HG03135 (cell line): ENCODE data around the gene RIMS3.

Source experiments
- ATAC-seq: cut with Tn5 transposase; IDR thresholded peaks from one replicate; pipeline ENCODE4 v1.9.1; 2021; ENCODE audit warnings: mild to moderate bottlenecking, moderate library complexity; ENCODE audit not compliant: unreplicated experiment

Gene RIMS3

DNA sequence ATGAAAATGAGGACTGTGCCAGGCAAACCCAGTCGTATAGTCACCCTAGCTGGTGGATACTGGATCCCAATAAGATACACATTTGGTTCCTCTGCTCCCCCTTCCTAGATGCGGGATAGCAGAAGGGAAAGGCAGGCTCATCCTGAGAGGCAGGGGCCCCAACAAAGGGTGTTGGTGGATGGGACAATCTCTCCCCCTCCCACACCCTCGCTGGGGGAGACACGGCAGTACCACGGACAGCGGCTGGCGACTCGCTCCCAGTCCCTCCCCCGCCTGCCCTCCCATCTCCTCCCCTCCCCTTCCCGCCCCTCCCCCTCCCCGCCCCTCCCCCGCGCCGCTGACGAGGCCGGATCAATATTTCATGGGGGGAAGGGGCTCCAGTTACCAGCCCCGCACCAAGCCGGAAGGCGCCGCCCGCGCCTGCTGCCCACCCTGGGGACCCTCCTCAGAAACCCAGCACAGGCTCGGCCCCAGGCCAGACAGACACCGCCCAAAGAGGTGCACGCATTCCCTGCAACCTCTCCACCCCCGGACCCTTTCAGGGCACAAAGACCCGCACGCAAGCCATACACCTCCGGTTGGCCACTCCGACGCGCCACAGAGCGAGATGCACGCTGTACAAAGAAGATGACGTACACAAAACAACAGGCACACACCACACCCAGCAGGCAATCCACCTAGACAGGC lies 11.5 kb downstream of the RIMS3 start:
- no peak for ATAC-seq

DNA sequence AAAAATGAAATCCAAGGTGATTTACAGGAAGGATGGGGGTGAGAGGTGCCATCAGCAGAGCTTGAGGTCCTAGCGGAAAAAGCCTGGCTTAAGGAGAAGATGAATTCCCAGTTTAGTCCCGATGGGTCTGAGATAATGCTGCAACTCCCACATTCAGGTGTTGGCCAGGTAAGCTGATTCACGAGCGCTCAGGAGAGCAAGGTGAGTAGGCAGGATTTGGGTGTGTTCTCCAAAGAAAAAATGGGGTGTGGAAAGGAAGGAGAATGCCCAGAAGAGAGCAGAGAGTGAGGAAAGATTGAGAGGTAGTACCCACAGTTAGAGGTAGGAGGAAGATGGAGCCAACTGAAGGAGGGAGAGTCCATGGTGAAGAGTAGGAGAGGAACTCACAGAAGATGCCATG lies 12.5 kb downstream of the RIMS3 start:
- ATAC-seq: no peak

DNA sequence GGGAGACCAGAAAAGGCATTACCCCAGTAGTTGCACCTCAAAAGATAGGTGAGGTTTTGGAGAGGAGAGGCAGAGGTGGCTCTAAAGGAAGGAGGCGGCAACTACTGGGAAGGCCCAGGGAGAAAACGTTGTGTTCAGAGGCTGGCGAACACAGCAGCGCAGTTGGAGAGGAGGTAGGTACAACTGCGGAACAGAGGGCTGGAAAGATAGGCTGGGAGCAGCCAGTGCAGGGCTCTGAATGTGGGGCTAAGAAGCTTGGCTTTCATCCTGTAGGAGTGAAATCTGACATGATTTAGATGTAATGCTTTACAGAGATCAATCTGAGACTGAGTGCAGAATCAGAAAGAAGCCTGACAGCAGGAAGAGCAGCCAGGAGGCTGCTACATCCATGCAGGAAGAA lies 13.0 kb downstream of the RIMS3 start:
- ATAC-seq: no peak

DNA sequence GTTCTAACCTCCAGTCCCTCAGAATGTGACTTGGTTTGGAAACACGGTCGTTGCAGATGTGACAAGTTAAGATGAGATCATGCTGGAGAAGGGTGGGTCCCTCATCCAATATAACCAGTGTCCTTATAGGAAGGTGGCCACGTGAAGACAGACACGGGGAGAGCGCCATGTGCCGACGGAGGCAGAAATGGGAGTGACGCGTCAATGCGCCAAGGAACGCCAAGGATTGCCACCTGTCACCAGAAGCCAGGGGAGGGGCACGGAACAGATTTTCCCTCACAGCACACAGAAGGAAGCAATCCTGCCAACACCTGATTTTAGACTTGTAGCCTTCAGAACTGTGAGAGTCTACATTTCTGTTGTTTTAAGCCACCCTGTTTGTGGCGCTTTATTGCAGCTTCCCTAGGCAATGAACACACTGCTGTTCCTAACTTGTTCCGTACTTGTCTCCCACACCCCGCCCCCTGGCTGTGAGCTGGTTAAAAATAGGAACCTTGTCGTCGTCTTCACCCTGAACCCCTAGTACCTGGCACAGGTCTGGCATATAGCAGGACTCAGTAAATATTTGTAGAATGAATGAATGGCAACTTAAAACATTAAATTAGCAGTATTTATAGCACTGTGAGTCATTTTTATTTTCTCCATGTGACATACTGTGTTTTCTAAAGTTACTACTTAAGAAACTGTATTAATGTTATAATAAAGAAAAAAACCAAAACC lies 14.2 kb downstream of the RIMS3 start:
- ATAC-seq: no peak

DNA sequence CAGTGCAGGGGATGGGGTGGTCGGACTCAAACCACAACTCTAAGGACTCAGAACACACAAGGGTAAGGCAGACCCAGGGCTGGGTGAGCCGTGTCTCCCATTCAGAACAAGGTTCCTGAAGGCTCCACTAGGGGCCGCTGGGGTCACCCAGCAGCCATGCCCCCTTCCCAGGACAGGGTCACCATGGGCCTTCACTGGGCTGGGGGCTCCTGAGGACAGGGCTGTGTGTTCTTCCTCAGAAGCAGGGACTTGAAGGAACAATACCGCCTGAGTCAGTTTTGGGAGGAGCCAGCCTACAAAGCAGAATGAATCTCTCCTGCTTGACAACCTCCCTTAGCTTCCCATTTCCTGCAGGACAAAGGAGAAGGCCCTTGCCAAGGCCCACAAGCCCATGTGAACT lies 15.4 kb downstream of the RIMS3 start:
- no peak for ATAC-seq

DNA sequence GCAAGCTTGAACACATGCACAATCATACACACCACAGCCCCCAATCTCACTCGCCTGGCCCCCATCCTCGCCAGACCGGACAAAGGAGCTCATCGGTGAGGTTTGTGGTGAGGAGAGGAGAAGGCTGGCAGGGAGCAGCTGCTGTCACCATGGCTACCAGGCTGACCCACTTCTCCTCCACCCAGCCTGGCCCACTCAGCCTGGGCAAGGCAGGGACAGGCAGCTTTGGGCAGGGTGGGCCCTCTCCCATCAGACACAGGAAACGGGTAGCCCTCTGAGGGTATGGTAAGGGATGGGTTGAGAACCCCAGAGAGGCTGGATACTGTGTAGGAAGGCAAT lies 15.9 kb downstream of the RIMS3 start:
- no peak for ATAC-seq

DNA sequence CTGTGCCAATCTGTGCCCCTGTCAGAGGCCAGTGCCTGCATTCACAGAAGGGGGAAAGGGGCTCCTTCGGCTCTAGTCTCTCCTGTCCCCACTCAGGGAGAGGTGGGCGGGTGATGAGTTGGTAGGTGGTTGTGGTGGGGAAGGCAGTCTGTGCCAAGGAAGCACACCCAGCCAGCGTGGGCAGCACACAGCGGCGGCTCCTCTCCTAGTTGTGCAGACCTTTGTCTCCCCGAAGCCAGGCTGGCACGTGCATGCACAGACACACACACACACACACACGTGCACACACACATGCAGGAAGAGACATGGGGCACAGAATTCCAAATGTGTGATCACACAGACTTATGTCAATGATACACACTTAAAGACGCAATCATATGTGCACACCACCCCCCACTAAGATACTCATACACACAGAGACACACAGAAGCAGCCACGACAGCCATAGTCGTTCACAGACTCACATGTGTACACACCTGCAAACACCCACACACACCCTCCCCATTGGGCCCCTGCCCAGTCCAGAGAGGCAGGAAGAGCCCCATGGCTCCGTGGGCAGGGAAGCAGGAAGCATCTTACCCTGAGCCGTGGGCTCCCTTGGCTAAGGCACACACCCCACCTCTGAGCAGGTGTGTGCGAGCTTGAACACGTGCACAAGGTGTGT lies 16.4 kb downstream of the RIMS3 start:
- no peak for ATAC-seq

DNA sequence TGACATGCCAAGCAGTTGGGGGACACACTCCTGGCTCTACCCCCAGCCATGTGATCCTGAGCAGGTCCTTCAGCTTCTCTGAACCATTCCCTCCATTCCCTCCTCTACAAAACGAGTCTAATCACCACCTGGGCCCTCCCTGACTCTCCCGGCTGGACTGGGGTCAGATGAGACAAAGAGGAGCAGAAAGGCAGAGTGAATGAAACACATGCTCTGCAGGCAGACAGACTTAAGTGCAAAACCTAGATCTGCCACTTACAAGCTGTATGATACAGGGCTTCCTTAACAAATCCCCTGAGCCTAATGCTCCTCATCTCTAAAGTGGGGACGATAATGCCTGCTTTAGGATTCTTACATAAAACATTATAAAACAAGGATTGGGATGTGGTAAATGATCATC lies 17.3 kb downstream of the RIMS3 start:
- ATAC-seq: no peak

DNA sequence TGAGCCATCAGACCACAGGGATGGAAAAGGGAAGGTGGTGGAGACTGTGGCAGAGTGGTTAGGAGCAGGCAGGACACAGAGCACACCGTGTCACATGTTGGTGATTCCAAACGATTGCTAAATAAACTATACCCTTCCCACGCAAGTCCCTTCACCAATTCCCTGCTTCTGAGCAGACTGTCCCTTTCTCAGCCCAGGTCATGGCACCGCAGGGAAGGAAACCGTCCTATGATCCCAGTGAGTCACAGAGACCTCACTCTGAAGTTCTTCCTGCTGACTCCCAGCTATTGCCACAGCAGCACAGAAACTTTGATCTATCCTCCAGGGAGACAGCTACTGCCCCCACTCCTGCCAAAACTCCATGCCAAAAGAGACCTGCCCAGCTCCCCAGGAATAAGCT lies 19.2 kb downstream of the RIMS3 start:
- ATAC-seq: no peak

DNA sequence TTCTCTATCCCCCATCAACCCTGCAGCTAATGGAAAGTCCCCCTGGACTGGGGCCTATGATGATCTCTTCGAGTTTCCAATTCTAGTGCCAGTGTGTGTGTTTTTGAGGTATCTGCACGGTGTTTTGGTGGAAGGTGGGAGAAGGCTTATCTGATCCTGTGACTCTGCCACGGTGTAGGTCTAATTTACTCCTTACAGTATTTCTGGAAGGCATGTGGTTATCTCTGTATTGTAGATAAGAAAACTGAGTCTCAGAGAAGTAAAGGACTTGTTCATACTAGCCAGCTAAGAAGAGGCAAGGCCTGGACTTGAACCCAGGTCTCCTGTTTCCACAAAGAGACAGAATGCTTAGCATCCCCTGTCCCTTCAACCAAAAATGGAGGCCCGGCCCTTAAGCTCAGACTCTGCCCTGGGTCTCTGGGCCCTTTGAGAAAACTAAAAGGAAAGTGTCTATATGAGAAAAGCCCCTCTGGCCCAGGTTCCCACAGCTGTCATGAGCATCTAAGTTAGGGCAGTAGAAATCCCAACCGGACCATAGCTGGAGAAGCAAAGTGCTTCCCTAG lies 20.3 kb downstream of the RIMS3 start:
- ATAC-seq: no peak

DNA sequence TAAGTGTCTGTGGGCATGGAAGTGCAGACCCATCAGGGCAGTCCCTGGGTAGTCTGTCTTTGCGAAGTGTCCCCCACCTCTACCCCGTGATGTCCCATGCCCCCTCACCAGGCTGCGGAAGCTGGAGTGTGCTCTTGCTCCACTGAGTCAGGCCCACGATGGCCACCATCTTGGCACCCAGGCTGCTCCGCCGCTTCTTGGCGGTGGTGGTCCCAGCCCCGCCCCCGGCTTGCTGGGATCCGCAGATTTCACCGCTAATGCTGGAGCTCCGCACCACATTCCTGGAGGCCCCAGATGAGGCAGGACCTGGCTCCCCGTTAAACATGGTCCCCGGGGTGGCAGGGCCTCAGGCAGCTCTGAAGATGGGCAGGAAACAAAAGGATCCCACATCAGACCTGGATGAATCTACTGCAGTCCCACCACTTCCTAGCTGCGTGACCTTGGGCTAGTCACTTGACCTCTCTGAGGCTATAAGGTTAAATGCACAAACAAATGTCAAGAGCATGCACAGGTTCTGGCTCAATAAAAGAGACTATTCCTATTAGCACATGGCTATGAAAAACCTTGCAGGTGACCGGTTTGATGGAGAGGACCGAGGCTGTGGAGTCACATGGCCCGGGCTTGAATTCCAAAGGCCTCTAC lies 23.8 kb downstream of the RIMS3 start:
- ATAC-seq: no peak

DNA sequence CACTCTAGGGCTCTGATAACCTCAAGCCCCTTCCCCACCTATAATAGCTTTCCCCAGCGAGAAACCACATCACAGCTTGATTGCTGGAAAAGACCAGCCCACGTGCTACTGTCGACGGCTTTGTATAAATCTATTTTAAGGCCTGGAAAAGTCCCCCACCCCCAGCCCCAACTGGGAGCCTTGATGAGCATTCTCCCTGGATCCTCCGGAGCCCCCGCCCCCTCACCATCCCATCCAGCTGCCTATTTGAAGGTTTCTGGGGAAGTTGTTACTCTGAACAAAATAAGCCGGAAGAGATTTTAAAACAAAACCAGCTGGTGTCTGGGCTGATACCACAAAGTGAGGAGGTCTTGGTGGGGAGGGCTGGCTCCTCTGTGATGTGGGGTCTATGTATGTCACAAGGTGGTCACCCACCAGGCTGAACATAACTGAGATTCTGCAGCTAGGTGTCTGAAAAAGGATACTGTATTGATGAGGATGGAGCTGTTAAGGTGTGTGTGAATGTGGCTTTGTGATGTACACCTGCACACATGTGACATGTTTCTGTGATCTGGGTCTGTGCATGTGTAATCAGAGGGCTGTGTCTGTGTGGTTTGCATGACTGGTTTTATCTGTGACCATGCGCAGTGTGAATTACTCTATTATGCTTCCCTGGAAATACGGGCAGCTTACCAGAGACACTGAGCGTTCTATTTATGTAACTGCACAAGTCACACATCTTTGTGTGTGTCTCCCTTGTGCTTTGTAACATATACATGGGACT lies 25.0 kb downstream of the RIMS3 start:
- no peak for ATAC-seq

DNA sequence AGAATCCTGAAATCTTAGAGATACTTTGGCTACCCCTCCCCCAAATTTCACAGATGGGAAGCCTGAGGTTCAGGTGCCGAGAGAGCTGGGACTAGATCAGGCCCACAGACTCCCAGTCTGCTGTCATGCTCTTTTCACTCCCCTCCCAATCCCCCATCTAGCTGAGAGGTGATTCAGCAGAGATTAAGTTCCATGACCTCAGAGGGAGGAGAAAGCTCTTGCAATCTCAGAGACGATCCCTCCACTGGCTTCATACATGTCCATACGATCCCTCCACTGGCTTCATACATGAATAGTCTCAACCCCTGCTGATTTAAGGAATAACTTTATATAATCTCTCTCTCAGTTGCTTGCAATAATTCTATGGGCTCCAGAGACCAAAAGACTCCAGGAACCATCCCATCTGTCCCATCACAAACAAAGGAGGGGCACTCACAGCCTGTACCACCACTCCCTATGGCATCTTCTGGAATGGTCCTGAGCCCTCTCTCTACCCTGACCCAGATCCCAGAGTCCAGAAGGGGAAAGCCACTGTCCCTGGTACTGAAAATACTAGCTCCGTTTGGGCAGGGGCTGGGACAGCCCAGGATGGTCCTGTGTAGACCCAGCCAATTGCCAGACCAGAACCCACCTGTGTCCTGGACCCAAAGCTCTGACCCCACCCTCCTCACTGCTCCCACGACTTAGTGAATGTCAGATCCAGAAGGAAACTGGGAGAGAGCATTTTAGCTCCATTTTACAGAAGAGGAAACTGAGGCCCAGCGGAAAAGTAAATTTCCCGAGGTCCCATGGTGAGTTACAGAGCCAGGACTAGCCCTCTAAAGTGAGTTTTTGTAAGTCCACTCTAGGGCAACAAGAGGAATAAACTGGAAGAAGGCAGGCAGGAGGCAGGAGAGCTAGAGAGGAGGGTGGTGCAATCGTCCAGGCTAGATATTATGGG lies 27.1 kb downstream of the RIMS3 start:
- no peak for ATAC-seq

DNA sequence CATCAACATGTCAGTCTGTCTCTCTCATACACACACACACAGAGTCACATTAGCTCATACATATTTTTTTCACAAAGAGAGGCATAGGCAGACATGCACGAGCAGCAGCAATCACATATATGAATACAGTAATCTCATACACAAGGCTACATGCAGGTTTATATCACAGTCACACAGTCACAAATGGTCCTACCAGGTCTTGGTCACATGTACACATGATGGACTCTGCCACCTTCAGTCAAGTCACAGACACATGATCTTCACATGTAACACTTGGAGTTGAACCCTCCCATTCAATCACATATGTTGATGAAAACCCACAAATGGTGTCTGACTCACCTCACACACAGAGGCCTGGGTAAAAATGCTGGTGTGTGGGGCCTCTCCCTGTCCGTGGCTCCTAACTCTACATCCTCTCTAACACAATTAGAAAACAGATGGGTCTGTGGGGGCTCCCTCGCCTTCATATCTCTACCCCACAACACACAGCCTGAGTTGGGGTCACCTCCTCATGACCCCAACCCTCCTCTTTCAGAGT lies 27.9 kb downstream of the RIMS3 start:
- ATAC-seq: no peak

DNA sequence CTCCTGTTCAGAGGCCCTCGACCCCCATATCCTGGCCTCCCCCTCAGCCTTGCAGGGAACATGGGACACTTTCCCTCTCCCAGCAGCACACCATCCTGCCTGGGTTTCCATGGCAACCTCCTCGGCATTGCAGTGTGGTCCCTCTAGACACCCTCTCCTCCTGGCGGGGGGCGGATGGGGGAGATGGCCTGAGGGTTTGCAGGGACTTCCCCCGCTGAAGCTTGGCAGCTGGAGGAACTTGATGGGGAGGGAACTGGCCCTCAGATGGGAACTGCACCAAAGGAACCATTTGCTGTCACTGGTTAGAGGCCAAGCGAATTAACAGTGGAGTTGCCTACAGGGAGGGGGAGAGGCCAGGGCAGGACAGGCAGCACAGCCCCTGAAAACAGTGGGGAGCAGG lies 28.7 kb downstream of the RIMS3 start:
- ATAC-seq: no peak

DNA sequence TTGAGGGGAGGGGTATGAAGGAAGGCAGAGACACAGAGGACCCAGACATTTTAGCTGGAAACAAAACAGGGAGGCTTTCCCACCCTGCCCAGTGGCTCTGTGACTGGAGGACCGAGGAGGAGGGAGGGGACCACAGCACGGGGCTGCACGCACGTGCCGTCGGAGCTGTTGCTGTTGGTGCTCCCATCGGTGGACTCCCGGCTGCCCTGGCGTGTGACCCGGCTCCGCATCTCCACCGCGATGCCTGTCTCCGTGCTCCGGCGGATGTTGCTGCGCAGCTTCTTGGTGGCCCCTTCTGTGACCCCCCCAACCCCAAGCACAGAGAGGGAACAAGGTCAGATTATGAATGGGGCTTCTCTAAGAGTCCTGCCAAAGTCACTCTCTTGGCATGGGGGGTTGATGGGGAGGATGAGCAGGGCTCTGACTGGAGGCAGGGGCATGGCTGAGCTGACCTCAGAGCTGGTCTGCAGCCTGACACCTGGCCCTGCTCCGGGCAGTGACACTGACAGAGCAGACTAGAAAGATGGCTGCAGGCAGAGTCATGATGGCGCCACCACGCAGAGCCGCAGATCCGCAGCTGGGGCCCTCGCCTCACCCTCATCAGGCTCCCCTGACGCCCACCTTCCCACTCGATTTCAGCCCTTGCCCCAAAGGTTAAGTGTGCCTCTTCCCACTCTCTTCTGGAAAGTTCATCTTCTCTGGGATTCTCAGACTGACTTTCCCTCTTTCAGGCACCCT lies 29.6 kb downstream of the RIMS3 start:
- no peak for ATAC-seq

DNA sequence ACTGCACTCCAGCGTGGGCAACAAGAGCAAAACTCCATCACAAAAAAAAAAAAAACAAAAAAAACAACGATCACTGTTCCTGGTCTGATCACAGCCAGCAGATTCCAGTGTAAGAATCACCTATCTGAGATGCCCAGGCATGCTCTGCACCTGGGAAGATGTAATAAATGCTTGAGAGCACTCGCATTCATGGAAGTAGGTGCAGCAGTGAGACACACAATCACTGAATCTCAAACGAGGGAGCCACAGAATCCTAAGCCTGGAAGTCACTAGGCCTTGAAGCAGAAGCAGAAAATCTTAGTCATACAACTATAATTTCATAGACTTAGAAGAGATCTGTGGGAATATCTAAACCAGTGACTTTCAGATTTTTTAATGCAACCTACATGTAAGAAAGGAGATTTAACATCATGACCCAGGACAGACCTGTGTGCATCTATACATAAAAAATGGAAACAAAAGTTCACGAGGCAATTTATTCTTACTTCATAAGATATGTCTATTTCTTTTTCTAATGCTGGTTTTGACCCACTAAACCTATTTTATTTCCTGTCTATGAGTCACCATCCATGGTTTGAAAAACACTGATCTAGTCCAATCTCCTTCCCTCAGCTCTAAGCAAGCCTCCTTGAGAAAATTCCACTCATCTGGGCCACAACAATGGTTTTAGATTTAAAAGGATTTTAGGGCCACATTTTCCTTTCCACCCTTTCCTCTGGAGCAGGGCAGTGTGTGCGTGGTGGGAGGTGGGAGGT lies 30.4 kb downstream of the RIMS3 start:
- ATAC-seq: no peak

DNA sequence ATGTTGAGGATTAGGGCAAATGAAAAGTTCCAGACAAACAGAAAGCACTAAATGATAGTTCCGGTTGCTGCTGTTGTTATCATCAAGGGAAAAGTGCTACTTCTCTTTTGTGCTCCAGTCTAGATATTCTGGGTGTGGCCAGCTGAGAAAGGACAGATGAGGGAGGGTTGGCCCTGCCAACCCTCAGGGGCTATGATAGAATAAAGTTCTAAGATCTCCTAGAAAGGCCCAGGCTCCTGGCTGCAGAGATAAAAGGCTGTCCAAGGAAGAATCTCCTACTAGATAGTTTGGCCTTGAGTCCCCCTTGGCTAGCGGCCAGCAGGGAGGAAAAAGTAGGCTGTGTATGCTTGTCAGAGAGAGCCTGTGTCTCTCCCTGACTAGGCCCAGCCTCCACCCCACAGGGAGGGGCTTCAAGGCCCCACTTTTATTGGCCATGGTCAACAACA lies 31.5 kb downstream of the RIMS3 start:
- ATAC-seq: no peak
